Measurements from ENCODE around the gene PLA2G12B. TPM values are rescaled to one million over a fixed set of nuclear protein-coding genes. Genes with fewer than 3 reads are reported as not detected.

The PLA2G12B gene
- total RNA-seq, 1 experiment from 2014 or later: 16.8 TPM

DNA sequence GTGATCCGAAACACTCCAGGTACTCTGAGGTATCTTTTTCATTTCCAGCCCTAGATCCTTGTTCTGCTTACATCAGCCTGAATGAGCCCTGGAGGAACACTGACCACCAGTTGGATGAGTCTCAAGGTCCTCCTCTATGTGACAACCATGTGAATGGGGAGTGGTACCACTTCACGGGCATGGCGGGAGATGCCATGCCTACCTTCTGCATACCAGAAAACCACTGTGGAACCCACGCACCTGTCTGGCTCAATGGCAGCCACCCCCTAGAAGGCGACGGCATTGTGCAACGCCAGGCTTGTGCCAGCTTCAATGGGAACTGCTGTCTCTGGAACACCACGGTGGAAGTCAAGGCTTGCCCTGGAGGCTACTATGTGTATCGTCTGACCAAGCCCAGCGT, 56.0 kb downstream of the PLA2G12B start:
- Mint-ChIP-seq H3K27ac (ENCODE audit: unreplicated experiment) (no peak overlapping the region), H3K4me3 (ENCODE audit: unreplicated experiment) (no peak overlapping the region), H3K9me3 (ENCODE audit: unreplicated experiment) (no peaks in the 10 kb centered on the region), H3K4me1 (ENCODE audit: low read depth, unreplicated experiment) (no peaks in the 10 kb centered on the region), H3K36me3 (ENCODE audit: insufficient read depth, unreplicated experiment) (no peaks in the 10 kb centered on the region), H3K27me3 (ENCODE audit: insufficient read depth, unreplicated experiment) (no peaks in the 10 kb centered on the region)
- no TSS peak for BruUV-seq (replicated peaks)
- intact Hi-C loops (cut with micrococcal nuclease; ENCODE audit: unreplicated experiment): no loop called here
- POLR2A ChIA-PET: no interaction called here
- no peak for TF ChIP-seq CTCF (IDR thresholded peaks at IDR 0.05; ENCODE audit: insufficient read depth in 1 of 2, low read depth in 1 of 2, low read length in 1 of 2, severe bottlenecking in 1 of 2, unreplicated experiment in 1 of 2)
- CTCF ChIA-PET: no interaction called here
- H3K36me3 ChIP-seq (ENCODE audit: control insufficient read depth, insufficient read depth, low read length): no peaks in the 10 kb centered on the region
- no peak for DNase-seq
- H3K4me3 ChIP-seq (ENCODE audit: low read depth, low read length): no peak overlapping the region
- peaks cover 5% of the 10 kb centered on the region for H3K4me1 ChIP-seq
- no peaks in the 10 kb centered on the region for H3K9me3 ChIP-seq
- no peaks in the 10 kb centered on the region for H3K27me3 ChIP-seq (replicated peaks; ENCODE audit: control insufficient read depth, insufficient read depth, low read length)

GRCh38 chr10:72895236-72895850, 59.3 kb downstream of the PLA2G12B start:
- no peaks in the 10 kb centered on the region for H3K9me3 Mint-ChIP-seq (ENCODE audit: unreplicated experiment)
- no peak for TF ChIP-seq CTCF (IDR thresholded peaks at IDR 0.05; ENCODE audit: insufficient read depth in 1 of 2, low read depth in 1 of 2, low read length in 1 of 2, severe bottlenecking in 1 of 2, unreplicated experiment in 1 of 2)
- no peaks in the 10 kb centered on the region for H3K9me3 ChIP-seq
- no peak overlapping the region for H3K4me3 Mint-ChIP-seq (ENCODE audit: unreplicated experiment)
- no peaks in the 10 kb centered on the region for H3K27me3 Mint-ChIP-seq (ENCODE audit: insufficient read depth, unreplicated experiment)
- DNase-seq: no peak
- POLR2A ChIA-PET: no interaction called here
- H3K27ac Mint-ChIP-seq (ENCODE audit: unreplicated experiment): no peak overlapping the region
- no peaks in the 10 kb centered on the region for H3K27me3 ChIP-seq (replicated peaks; ENCODE audit: control insufficient read depth, insufficient read depth, low read length)
- H3K4me3 ChIP-seq (ENCODE audit: low read depth, low read length): no peak overlapping the region
- no peaks in the 10 kb centered on the region for H3K4me1 ChIP-seq
- BruUV-seq (replicated peaks): no TSS peak
- H3K36me3 ChIP-seq (ENCODE audit: control insufficient read depth, insufficient read depth, low read length): no peaks in the 10 kb centered on the region
- no peaks in the 10 kb centered on the region for H3K4me1 Mint-ChIP-seq (ENCODE audit: low read depth, unreplicated experiment)
- no peaks in the 10 kb centered on the region for H3K36me3 Mint-ChIP-seq (ENCODE audit: insufficient read depth, unreplicated experiment)
- intact Hi-C loops (cut with micrococcal nuclease; ENCODE audit: unreplicated experiment): no loop called here
- CTCF ChIA-PET: no interaction called here

GRCh38 chr10:72893136-72893798, 61.3 kb downstream of the PLA2G12B start, which contains the start of gene OIT3:
Gene OIT3, plus strand, starts transcription at chr10:72893739. Its CDS starts 60 bp downstream, at chr10:72893799.
- no peaks in the 10 kb centered on the region for H3K9me3 ChIP-seq
- H3K4me1 ChIP-seq: no peaks in the 10 kb centered on the region
- Mint-ChIP-seq H3K27me3 (ENCODE audit: insufficient read depth, unreplicated experiment) (no peaks in the 10 kb centered on the region), H3K4me1 (ENCODE audit: low read depth, unreplicated experiment) (no peaks in the 10 kb centered on the region), H3K9me3 (ENCODE audit: unreplicated experiment) (no peaks in the 10 kb centered on the region), H3K36me3 (ENCODE audit: insufficient read depth, unreplicated experiment) (peaks cover 6% of the 10 kb centered on the region), H3K27ac (ENCODE audit: unreplicated experiment) (no peak within 1 kb of the TSS), H3K4me3 (ENCODE audit: unreplicated experiment) (no peak within 1 kb of the TSS)
- H3K4me3 ChIP-seq (ENCODE audit: low read depth, low read length): no peak within 1 kb of the TSS
- H3K36me3 ChIP-seq (ENCODE audit: control insufficient read depth, insufficient read depth, low read length): no peaks in the 10 kb centered on the region
- CTCF ChIA-PET: interaction anchor here (0.6 to 0.7 kb wide), 2 partner anchors 83 to 354 kb away, joined by 4 read pairs; partner anchors contain the start of gene DNAJC9
- TF ChIP-seq CTCF (IDR thresholded peaks at IDR 0.05; ENCODE audit: insufficient read depth in 1 of 2, low read depth in 1 of 2, low read length in 1 of 2, severe bottlenecking in 1 of 2, unreplicated experiment in 1 of 2): no peak
- H3K27me3 ChIP-seq (replicated peaks; ENCODE audit: control insufficient read depth, insufficient read depth, low read length): no peaks in the 10 kb centered on the region
- BruUV-seq (replicated peaks): no TSS peak
- POLR2A ChIA-PET: no interaction called here
- intact Hi-C loops (cut with micrococcal nuclease; ENCODE audit: unreplicated experiment): no loop called here
- DNase-seq: no peak
